Caco-2 (cell line): ENCODE data around the gene CLK2. TPM values are rescaled to one million over a fixed set of nuclear protein-coding genes. Genes with fewer than 3 reads are reported as not detected.
A peak's percentile ranks its signal among the peaks of the same experiment; 100 is the strongest.

Source experiments
- BruUV-seq: library from RNA; stranded (reverse); fragments of 400-500 nt; replicated peaks from 2 replicates; lab custom pipeline; 2021; lab: Mats Ljungman, UMichigan
- CTCF ChIA-PET: fragments of 300-600 bp; sonication (Branson Sonifier 250); formaldehyde crosslinking; loops from one replicate; lab custom pipeline; 2022; ENCODE audit warnings: antibody characterized with exemption; lab: Charles Lee
- POLR2A ChIA-PET: fragments of 300-600 bp; sonication (Branson Sonifier 250); formaldehyde crosslinking; loops from one replicate; lab custom pipeline; 2022; ENCODE audit warnings: antibody characterized with exemption; lab: Charles Lee
- DNase-seq, 2 experiments: peaks; one replicate each; pipeline versions ENCODE4 v3.0.0 to v3.0.0-alpha.2; 2020 to 2022
- H3K27me3 ChIP-seq: replicated peaks from 2 replicates; pipeline ENCODE4 v1.6.0; 2011; ENCODE audit warnings: low read length; ENCODE audit not compliant: control insufficient read depth, insufficient read depth
- H3K36me3 ChIP-seq: 2 replicates; pipeline ENCODE4 v1.5.1; 2011; ENCODE audit warnings: low read length; ENCODE audit not compliant: control insufficient read depth, insufficient read depth
- H3K4me1 ChIP-seq: fragments of 250-450 bp; sonication (Bioruptor Pico); 2 replicates; pipeline ENCODE4 v1.5.1; 2020; ENCODE audit warnings: mild to moderate bottlenecking
- H3K4me3 ChIP-seq: 2 replicates; pipeline ENCODE4 v1.5.1; 2011; ENCODE audit warnings: low read depth, mild to moderate bottlenecking, control low read depth, low read length
- H3K9me3 ChIP-seq: fragments of 250-450 bp; sonication (Bioruptor Pico); 2 replicates; pipeline ENCODE4 v1.5.1; 2020; ENCODE audit warnings: mild to moderate bottlenecking, moderate library complexity
- H3K27ac Mint-ChIP-seq: one replicate; pipeline ENCODE4 v1.8.0; 2022; ENCODE audit warnings: mixed read lengths; ENCODE audit not compliant: unreplicated experiment
- H3K27me3 Mint-ChIP-seq: one replicate; pipeline ENCODE4 v1.8.0; 2022; ENCODE audit warnings: mixed read lengths; ENCODE audit not compliant: insufficient read depth, unreplicated experiment
- H3K36me3 Mint-ChIP-seq: one replicate; pipeline ENCODE4 v1.8.0; 2022; ENCODE audit warnings: mild to moderate bottlenecking, mixed read lengths; ENCODE audit not compliant: insufficient read depth, unreplicated experiment
- H3K4me1 Mint-ChIP-seq: one replicate; pipeline ENCODE4 v1.8.0; 2022; ENCODE audit warnings: low read depth, mixed read lengths; ENCODE audit not compliant: unreplicated experiment
- H3K4me3 Mint-ChIP-seq: one replicate; pipeline ENCODE4 v1.8.0; 2022; ENCODE audit warnings: mild to moderate bottlenecking, moderate library complexity, mixed read lengths; ENCODE audit not compliant: unreplicated experiment
- H3K9me3 Mint-ChIP-seq: one replicate; pipeline ENCODE4 v1.8.0; 2022; ENCODE audit warnings: mixed read lengths; ENCODE audit not compliant: unreplicated experiment
- intact Hi-C: fragments of 100-400 bp; cut with micrococcal nuclease; formaldehyde crosslinking; loops from one replicate; pipeline ENCODE4 v1.10.0; 2022; ENCODE audit not compliant: unreplicated experiment
- total RNA-seq: library from RNA; stranded (reverse); gene quantifications from 2 replicates; pipeline ENCODE4 v1.2.3, GENCODE V29; 2022
- TF ChIP-seq, protein P1 (sequence below), 2 experiments: fragments of 200-600 bp in 1 of 2; IDR thresholded peaks; 1 replicate in 1 of 2; 2 replicates in 1 of 2; pipeline versions ENCODE4 v1.5.1 to v1.8.0; 2011 to 2022; ENCODE audit warnings: antibody characterized with exemption in 1 of 2, control low read depth in 1 of 2, inconsistent platforms in 1 of 2, low read depth in 1 of 2, low read length in 1 of 2, mild to moderate bottlenecking in 1 of 2, moderate library complexity in 1 of 2; ENCODE audit not compliant: insufficient read depth in 1 of 2, severe bottlenecking in 1 of 2, unreplicated experiment in 1 of 2

Gene CLK2
- total RNA-seq, 1 experiment from 2014 or later = 57.5 TPM

- H3K27me3 ChIP-seq = no peaks in the 10 kb centered on the region
- no peaks in the 10 kb centered on the region for H3K27me3 Mint-ChIP-seq
- peak overlapping the region; percentile 54 for H3K4me3 Mint-ChIP-seq
- peak overlapping the region; percentile 9 for H3K27ac Mint-ChIP-seq
- H3K36me3 Mint-ChIP-seq = peaks cover 72% of the 10 kb centered on the region
- H3K4me1 ChIP-seq = peaks cover 20% of the 10 kb centered on the region
- no peak overlapping the region for H3K4me3 ChIP-seq
- no peaks in the 10 kb centered on the region for H3K9me3 ChIP-seq
- H3K4me1 Mint-ChIP-seq = peaks cover 7% of the 10 kb centered on the region
- TSS peak; percentile 1 for BruUV-seq
- peaks cover 2% of the 10 kb centered on the region; the same call in 1 of the 2 replicates for H3K36me3 ChIP-seq
- ChIA-PET CTCF (no interaction called here), POLR2A (no interaction called here)
- intact Hi-C loops = loop anchor here (10.0 kb wide), 1 partner anchor 275 kb away; no protein-coding TSS in a partner anchor
- TF ChIP-seq, protein P1, sequence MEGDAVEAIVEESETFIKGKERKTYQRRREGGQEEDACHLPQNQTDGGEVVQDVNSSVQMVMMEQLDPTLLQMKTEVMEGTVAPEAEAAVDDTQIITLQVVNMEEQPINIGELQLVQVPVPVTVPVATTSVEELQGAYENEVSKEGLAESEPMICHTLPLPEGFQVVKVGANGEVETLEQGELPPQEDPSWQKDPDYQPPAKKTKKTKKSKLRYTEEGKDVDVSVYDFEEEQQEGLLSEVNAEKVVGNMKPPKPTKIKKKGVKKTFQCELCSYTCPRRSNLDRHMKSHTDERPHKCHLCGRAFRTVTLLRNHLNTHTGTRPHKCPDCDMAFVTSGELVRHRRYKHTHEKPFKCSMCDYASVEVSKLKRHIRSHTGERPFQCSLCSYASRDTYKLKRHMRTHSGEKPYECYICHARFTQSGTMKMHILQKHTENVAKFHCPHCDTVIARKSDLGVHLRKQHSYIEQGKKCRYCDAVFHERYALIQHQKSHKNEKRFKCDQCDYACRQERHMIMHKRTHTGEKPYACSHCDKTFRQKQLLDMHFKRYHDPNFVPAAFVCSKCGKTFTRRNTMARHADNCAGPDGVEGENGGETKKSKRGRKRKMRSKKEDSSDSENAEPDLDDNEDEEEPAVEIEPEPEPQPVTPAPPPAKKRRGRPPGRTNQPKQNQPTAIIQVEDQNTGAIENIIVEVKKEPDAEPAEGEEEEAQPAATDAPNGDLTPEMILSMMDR (IDR thresholded peaks at IDR 0.05; ENCODE audit: insufficient read depth in 1 of 2, low read depth in 1 of 2, low read length in 1 of 2, severe bottlenecking in 1 of 2, unreplicated experiment in 1 of 2) = no peak
- DNase-seq = no peak
- H3K9me3 Mint-ChIP-seq = no peaks in the 10 kb centered on the region
Observed at GRCh38 chr1:155320252-155320651, 46.9 kb upstream of the CLK2 start.

GRCh38 chr1:155319536-155319935 is 46.2 kb upstream of the CLK2 start:
- POLR2A ChIA-PET = no interaction called here
- DNase-seq = no peak
- H3K9me3 Mint-ChIP-seq = no peaks in the 10 kb centered on the region

DNA sequence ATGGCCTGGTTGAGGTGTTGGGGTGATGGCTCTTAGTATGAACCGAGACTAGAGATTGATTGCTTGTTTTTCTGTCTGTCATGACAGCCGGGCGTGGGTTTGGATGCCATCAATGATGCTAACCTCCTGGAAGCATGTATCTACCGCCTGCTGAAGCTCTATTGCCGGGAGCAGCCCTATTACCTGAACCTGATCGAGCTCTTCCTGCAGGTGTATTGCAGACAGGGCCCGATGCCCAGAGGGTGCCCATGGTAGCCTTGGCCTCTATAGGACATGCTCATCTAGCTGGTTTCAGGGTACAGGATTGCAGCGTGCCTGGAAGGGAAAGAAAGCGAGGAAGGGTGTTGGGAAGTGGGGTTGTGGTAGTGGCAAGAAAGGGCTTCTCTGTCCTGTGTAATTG is 44.8 kb upstream of the CLK2 start:
- no peak for DNase-seq
- Histone ChIP-seq H3K4me3 (no peak overlapping the region), H3K27me3 (no peaks in the 10 kb centered on the region), H3K4me1 (peaks cover 20% of the 10 kb centered on the region), H3K36me3 (peaks cover 5% of the 10 kb centered on the region), H3K9me3 (no peaks in the 10 kb centered on the region)
- H3K27me3 Mint-ChIP-seq = no peaks in the 10 kb centered on the region
- no peak overlapping the region for H3K4me3 Mint-ChIP-seq
- H3K27ac Mint-ChIP-seq = no peak overlapping the region
- peaks cover 7% of the 10 kb centered on the region for H3K4me1 Mint-ChIP-seq
- CTCF ChIA-PET = no interaction called here
- no peaks in the 10 kb centered on the region for H3K9me3 Mint-ChIP-seq
- POLR2A ChIA-PET = no interaction called here
- BruUV-seq = no TSS peak
- intact Hi-C loops = no loop called here
- TF ChIP-seq, protein P1 (IDR thresholded peaks at IDR 0.05; ENCODE audit: insufficient read depth in 1 of 2, low read depth in 1 of 2, low read length in 1 of 2, severe bottlenecking in 1 of 2, unreplicated experiment in 1 of 2) = no peak
- H3K36me3 Mint-ChIP-seq = peaks cover 76% of the 10 kb centered on the region

More at GRCh38 chr1:155319536-155319935, 46.2 kb upstream of the CLK2 start:
- intact Hi-C loops = no loop called here
- no peak overlapping the region for H3K4me3 Mint-ChIP-seq
- TF ChIP-seq, protein P1 (IDR thresholded peaks at IDR 0.05; ENCODE audit: insufficient read depth in 1 of 2, low read depth in 1 of 2, low read length in 1 of 2, severe bottlenecking in 1 of 2, unreplicated experiment in 1 of 2) = no peak
- peaks cover 72% of the 10 kb centered on the region for H3K36me3 Mint-ChIP-seq
- Histone ChIP-seq H3K36me3 (peaks cover 4% of the 10 kb centered on the region), H3K9me3 (no peaks in the 10 kb centered on the region), H3K4me3 (no peak overlapping the region), H3K4me1 (peaks cover 20% of the 10 kb centered on the region), H3K27me3 (no peaks in the 10 kb centered on the region)
- BruUV-seq = no TSS peak
- CTCF ChIA-PET = no interaction called here
- peaks cover 7% of the 10 kb centered on the region for H3K4me1 Mint-ChIP-seq
- no peaks in the 10 kb centered on the region for H3K27me3 Mint-ChIP-seq
- peak overlapping the region; percentile 13 for H3K27ac Mint-ChIP-seq
